Measurements from ENCODE around the gene ZNF275.

ZNF275 gene

GRCh38 chrX:153386097-153386496 lies 52.1 kb downstream of the ZNF275 start:
- TF ChIP-seq CREB1 (IDR thresholded peaks at IDR 0.05; ENCODE audit: low read depth) (no peak), TEAD4 (IDR thresholded peaks at IDR 0.05) (no peak), TCF12 (IDR thresholded peaks at IDR 0.05; ENCODE audit: low read depth) (no peak), ZBTB7A (IDR thresholded peaks at IDR 0.05; ENCODE audit: low read depth) (no peak), EGR1 (IDR thresholded peaks at IDR 0.05) (no peak), MAX (IDR thresholded peaks at IDR 0.05) (no peak), USF1 (IDR thresholded peaks at IDR 0.05) (no peak), RAD21 (IDR thresholded peaks at IDR 0.05; ENCODE audit: low read depth) (no peak)
- TF ChIP-seq, protein P1, sequence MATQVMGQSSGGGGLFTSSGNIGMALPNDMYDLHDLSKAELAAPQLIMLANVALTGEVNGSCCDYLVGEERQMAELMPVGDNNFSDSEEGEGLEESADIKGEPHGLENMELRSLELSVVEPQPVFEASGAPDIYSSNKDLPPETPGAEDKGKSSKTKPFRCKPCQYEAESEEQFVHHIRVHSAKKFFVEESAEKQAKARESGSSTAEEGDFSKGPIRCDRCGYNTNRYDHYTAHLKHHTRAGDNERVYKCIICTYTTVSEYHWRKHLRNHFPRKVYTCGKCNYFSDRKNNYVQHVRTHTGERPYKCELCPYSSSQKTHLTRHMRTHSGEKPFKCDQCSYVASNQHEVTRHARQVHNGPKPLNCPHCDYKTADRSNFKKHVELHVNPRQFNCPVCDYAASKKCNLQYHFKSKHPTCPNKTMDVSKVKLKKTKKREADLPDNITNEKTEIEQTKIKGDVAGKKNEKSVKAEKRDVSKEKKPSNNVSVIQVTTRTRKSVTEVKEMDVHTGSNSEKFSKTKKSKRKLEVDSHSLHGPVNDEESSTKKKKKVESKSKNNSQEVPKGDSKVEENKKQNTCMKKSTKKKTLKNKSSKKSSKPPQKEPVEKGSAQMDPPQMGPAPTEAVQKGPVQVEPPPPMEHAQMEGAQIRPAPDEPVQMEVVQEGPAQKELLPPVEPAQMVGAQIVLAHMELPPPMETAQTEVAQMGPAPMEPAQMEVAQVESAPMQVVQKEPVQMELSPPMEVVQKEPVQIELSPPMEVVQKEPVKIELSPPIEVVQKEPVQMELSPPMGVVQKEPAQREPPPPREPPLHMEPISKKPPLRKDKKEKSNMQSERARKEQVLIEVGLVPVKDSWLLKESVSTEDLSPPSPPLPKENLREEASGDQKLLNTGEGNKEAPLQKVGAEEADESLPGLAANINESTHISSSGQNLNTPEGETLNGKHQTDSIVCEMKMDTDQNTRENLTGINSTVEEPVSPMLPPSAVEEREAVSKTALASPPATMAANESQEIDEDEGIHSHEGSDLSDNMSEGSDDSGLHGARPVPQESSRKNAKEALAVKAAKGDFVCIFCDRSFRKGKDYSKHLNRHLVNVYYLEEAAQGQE (IDR thresholded peaks at IDR 0.05; ENCODE audit: low read depth), result no peak

DNA sequence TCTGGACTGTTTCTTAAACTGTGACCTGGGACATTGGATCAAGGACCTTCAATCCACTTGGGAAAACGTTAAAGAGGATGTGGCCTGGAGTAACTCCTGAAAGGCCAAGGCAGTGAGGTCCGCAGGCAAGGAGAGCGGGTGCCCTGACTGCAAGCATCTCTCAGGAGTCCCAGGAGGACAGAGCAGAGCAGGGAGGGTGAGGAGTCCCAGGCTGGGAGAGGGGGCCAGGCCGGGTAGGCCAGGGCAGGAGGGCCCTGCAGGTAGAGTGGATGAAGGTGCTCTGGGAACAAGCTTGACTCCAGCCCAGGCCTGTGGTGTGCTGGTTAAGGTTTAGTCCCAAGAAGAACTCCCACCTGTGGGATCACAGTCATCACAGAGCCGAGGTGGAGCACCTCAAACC lies 53.4 kb downstream of the ZNF275 start:
- TF ChIP-seq MAX (IDR thresholded peaks at IDR 0.05), result no peak
- no peak for TF ChIP-seq ZBTB7A (IDR thresholded peaks at IDR 0.05; ENCODE audit: low read depth)
- no peak for TF ChIP-seq RAD21 (IDR thresholded peaks at IDR 0.05; ENCODE audit: low read depth)
- no peak for TF ChIP-seq EGR1 (IDR thresholded peaks at IDR 0.05)

- TF ChIP-seq TEAD4 (IDR thresholded peaks at IDR 0.05) (no peak), TCF12 (IDR thresholded peaks at IDR 0.05; ENCODE audit: low read depth) (no peak), NFIC (IDR thresholded peaks at IDR 0.05) (no peak), FOXM1 (IDR thresholded peaks at IDR 0.05; ENCODE audit: borderline replicate concordance, low read depth) (no peak), ZBTB7A (IDR thresholded peaks at IDR 0.05; ENCODE audit: low read depth) (no peak), CREB1 (IDR thresholded peaks at IDR 0.05; ENCODE audit: low read depth) (no peak), RAD21 (IDR thresholded peaks at IDR 0.05; ENCODE audit: low read depth) (no peak), MAX (IDR thresholded peaks at IDR 0.05) (no peak), YY1 (IDR thresholded peaks at IDR 0.05; ENCODE audit: low read depth) (no peak), USF1 (IDR thresholded peaks at IDR 0.05) (no peak)
Observed at GRCh38 chrX:153387987-153388721, 54.2 kb downstream of the ZNF275 start.

GRCh38 chrX:153388722-153389459 lies 54.9 kb downstream of the ZNF275 start:
- TF ChIP-seq RAD21 (IDR thresholded peaks at IDR 0.05; ENCODE audit: low read depth) (no peak), CREB1 (IDR thresholded peaks at IDR 0.05; ENCODE audit: low read depth) (no peak), CEBPB (IDR thresholded peaks at IDR 0.05) (no peak), YY1 (IDR thresholded peaks at IDR 0.05; ENCODE audit: low read depth) (no peak), TCF12 (IDR thresholded peaks at IDR 0.05; ENCODE audit: low read depth) (no peak), NFIC (IDR thresholded peaks at IDR 0.05) (no peak), USF1 (IDR thresholded peaks at IDR 0.05) (no peak), FOXM1 (IDR thresholded peaks at IDR 0.05; ENCODE audit: borderline replicate concordance, low read depth) (no peak), MAX (IDR thresholded peaks at IDR 0.05) (no peak), TEAD4 (IDR thresholded peaks at IDR 0.05) (no peak), EP300 (IDR thresholded peaks at IDR 0.05; ENCODE audit: borderline replicate concordance) (no peak), TAF1 (IDR thresholded peaks at IDR 0.05; ENCODE audit: low read depth) (no peak), EGR1 (IDR thresholded peaks at IDR 0.05) (no peak), ZBTB7A (IDR thresholded peaks at IDR 0.05; ENCODE audit: low read depth) (no peak)
- TF ChIP-seq, protein P1 (IDR thresholded peaks at IDR 0.05; ENCODE audit: low read depth), result no peak
